IPS-18c (cell line): ENCODE measurements around the gene POLR2J.
"Not testable (repeated sequence)": the region's sequence is repeated elsewhere in the genome, so short reads cannot be mapped to it uniquely, and the experiment has no call there.

Experiments
- H3K4me3 ChIP-seq: 2 replicates; pipeline ENCODE4 v1.7.0; 2013; ENCODE audit warnings: low read depth, mild to moderate bottlenecking, low read length, moderate library complexity; ENCODE audit not compliant: insufficient read depth
- H3K9me3 ChIP-seq: one replicate; pipeline ENCODE4 v1.6.1; 2013; ENCODE audit warnings: mild to moderate bottlenecking, low read length, moderate library complexity; ENCODE audit not compliant: control insufficient read depth, insufficient read depth

POLR2J gene

DNA sequence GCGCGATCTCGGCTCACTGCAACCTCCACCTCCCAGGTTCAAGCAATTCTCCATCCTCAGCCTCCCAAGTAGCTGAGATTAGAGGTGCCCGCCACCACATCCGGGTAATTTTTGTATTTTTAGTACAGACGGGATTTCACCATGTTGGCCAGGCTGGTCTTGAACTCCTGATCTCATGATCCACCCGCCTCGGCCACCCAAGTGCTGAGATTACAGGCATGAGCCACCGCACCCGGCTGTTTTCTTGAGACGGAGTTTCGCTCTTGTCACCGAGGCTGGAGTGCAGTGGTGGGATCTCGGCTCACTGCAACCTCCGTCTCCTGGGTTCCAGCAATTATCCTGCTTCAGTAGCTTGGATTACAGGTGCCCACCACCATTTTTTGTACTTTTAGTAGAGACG lies 19.6 kb upstream of the POLR2J start:
- H3K4me3 ChIP-seq, H3K9me3 ChIP-seq: not testable (repeated sequence)

DNA sequence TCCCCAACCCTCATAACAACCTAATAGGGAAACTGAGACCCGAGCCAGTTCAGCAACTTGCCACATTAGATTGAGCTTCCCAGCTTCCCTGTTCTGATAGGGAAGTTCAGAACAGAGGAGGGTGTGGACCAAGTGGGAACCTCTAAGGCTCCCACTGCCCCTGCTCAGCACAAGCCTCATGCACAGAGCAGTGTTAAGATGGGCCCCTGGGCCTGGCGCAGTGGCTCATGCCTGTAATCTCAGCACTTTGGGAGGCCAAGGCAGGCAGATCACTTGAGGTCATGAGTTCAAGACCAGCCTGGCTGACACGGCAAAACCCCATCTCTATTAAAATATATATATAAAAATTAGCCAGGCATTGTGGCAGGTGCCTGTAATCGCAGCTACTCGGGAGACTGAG lies 18.6 kb upstream of the POLR2J start:
- not testable (repeated sequence) for H3K9me3 ChIP-seq, H3K4me3 ChIP-seq

DNA sequence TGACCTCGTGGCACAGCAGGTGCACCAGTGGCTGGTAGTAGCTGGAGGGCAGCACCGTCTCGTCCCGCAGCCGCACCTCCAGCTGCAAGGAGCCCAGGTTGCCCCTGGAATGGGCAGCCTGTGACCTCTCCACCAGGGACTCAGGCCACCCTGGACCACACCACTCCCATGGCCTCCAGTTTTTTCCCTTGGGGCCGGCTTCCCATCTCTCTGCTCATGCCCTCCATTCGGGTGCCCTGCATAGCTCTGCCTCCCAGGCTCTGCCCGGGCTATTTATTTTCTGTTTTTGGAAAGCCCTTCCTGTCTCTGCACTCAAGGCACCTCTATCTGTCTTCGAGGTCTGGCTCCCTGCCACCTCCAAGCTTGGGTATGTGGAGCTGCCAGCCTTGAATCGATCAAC lies 18.1 kb upstream of the POLR2J start:
- not testable (repeated sequence) for H3K9me3 ChIP-seq, H3K4me3 ChIP-seq

DNA sequence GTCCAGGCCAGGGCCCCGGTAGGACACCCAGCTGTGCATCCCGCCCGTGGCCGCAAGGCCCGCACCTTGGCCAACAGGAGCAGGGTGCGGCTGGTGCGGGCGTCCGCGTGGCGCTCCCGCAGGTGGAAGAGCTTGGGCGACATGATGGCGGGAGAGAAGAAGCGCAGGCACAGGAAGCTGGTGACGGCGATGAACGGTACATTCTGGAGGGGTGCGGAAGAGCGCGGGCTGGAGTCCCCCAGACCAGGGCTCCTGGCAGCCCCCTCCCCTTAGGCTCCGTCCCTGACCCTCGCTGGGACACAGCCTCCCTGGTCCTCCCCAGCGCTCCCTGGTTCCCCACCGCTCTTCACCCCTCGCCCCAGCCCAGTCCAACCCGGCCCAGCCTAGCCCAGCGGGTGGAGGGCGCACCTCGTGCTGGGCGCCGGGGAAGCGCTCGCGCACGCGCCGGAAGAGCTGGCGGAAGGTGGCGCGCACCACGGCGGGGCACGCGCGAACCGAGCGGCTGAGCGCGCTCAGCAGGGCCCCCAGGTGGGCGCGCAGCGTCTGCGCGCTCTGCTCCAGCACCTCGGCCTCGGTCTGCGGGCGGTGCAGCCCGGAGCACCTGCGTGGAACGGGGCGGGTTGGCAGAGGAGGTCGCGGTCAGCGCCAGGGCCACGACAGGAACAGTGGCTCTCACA lies 15.9 kb upstream of the POLR2J start:
- not testable (repeated sequence) for H3K9me3 ChIP-seq, H3K4me3 ChIP-seq

GRCh38 chr7:102494026-102494425 lies 15.3 kb upstream of the POLR2J start:
- H3K4me3 ChIP-seq, H3K9me3 ChIP-seq: not testable (repeated sequence)

GRCh38 chr7:102493220-102493935 lies 14.7 kb upstream of the POLR2J start:
- H3K4me3 ChIP-seq, H3K9me3 ChIP-seq: not testable (repeated sequence)

DNA sequence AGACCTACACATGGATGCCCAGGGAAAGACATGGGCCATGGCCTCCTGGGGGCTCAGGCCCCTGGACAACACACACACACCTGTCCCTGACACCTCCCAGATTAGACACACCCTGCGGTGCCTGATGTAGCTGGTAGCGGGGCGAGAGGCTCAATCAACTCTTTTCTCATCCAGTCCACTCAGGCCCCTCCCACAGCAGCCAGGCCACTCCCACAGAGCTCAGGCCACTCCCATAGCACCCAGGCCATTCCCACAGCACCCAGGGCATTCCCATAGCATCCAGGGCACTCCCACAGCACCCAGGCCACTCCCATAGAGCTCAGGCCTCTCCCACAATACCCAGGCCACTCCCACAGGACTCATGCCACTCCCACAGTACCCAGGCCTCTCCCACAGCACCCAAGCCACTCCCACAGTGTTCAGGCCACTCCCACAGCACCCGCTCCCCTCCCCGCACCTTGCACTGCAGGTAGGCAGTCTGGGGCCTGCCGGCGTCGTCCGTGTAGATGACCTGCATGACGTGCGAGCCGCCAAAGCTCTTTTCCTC lies 11.9 kb upstream of the POLR2J start:
- H3K4me3 ChIP-seq, H3K9me3 ChIP-seq: not testable (repeated sequence)

DNA sequence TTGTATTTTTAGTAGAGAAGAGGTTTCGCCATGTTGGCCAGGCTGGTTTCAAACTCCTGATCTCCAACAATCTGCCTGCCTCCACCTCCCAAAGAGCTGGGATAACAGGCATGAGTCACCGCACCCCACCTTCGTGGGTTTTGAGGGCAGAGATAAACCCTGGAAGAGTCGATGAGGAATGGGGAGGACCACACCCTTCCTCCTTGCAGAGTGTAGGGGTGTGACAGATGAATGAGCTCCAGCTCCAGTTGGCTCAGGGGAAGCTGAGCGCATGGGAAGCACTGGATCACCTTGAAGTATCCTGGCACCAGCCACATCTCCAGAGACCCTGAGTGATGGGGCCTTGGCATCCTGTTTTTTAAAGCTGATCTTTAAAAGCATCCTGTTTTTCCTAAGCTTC lies 5.6 kb upstream of the POLR2J start:
- H3K4me3 ChIP-seq, H3K9me3 ChIP-seq: not testable (repeated sequence)

DNA sequence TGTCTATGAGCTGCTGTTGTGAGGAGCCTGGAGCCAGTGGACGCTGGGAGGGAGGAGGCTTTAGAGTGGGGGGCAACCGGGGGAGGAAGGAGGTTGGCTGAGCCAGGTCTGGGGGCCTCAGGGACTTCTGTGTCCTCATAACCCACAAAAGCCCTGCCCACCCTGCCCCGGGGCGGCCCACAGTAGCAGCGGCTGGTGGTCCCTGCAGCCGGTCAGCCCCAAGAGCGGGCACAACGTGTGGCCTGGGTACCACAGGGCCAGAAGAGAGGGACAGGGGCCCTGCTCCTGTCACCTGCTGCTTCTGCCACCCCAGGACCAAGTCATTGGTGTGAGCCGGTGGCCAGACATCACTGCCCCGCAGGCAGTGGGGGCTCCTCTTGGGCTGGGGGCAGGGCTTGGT lies 3.2 kb upstream of the POLR2J start:
- H3K4me3 ChIP-seq, H3K9me3 ChIP-seq: not testable (repeated sequence)

DNA sequence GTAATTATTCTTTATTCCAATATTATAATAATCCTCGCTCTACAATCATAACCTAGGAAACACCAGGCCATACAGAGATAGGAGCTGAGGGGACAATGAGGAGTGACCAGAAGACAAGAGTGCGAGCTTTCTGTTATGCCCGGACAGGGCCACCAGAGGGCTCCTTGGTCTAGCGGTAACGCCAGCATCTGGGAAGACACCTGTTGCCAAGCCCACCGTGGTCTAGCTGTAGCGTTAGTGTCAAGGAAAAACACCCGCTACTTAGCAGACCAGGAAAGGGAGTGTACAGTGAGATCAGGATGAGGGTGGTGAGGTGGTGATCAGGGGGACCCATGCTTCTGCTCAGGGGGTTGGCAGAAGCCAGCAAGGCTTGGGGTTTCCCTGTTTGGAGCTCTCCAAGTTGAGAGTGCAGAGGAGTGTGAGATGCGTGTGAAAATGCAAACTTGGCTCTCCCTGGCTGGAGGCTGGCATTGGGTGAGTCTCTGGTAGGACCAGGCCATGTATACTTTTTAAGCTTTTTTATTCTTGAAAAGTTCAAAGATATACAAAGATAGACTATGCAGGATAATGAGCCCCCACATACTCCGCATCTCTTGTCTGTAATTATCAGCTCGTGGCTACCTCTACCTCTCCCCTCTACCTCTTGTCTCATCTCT lies 1.4 kb upstream of the POLR2J start:
- H3K4me3 ChIP-seq, H3K9me3 ChIP-seq: not testable (repeated sequence)

GRCh38 chr7:102479209-102479584 lies 475 bp upstream of the POLR2J start:
- H3K4me3 ChIP-seq, H3K9me3 ChIP-seq: not testable (repeated sequence)

GRCh38 chr7:102474736-102475435 lies 3.8 kb downstream of the POLR2J start:
- H3K9me3 ChIP-seq, H3K4me3 ChIP-seq: not testable (repeated sequence)

- not testable (repeated sequence) for H3K4me3 ChIP-seq, H3K9me3 ChIP-seq
Observed at GRCh38 chr7:102474116-102474515, 4.6 kb downstream of the POLR2J start.

- Histone ChIP-seq H3K9me3 (no peaks in the 10 kb centered on the region), H3K4me3 (no peak overlapping the region)
Observed at GRCh38 chr7:102473271-102473991, 5.3 kb downstream of the POLR2J start.

- Histone ChIP-seq H3K9me3 (no peaks in the 10 kb centered on the region), H3K4me3 (no peak overlapping the region)
Observed at GRCh38 chr7:102472126-102473041, 6.3 kb downstream of the POLR2J start.

DNA sequence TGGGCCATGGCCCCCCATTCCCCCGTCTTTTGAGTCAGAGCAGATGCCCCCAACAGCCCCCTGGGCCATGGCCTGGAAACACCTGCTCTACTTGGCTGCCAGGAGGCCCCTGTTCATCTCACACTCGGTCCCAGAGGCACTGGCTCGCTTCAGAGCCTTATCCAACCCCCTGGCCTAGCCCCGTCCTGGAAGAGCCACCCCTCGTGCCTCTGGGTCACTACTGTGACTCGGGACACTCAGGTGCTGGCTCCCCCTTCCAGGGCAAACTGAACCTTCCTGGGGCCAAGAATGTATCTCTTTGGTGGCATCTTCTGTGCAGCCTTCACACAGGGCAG lies 7.0 kb downstream of the POLR2J start:
- Histone ChIP-seq H3K9me3 (no peaks in the 10 kb centered on the region), H3K4me3 (no peak overlapping the region)
